SK-N-SH treated with all-trans-retinoic acid at 6 μM for 48 hours (cell line): ENCODE results near the gene AMIGO2.

Experiments used
- ATAC-seq: fragments of 200-7000 bp; cut with Tn5 transposase; 3 replicates; pipeline ENCODE4 v1.9.1; 2020; ENCODE audit warnings: mild to moderate bottlenecking, moderate library complexity
- ARNTL ChIP-seq: fragments of 450-650 bp; formaldehyde crosslinking; IDR thresholded peaks from 2 replicates; pipeline ENCODE4 v1.5.0; 2020; ENCODE audit warnings: low read depth, mild to moderate bottlenecking, moderate library complexity, borderline replicate concordance
- BACH2 ChIP-seq: fragments of 250-450 bp; sonication (Bioruptor Pico); IDR thresholded peaks from 2 replicates; pipeline ENCODE4 v1.9.0; 2021; ENCODE audit warnings: mild to moderate bottlenecking, borderline replicate concordance
- CSDC2 ChIP-seq: fragments of 250-450 bp; sonication (Bioruptor Pico); IDR thresholded peaks from 2 replicates; pipeline ENCODE4 v1.5.0; 2020; ENCODE audit warnings: mild to moderate bottlenecking, moderate library complexity
- GLIS3 ChIP-seq: fragments of 250-450 bp; sonication (Bioruptor Pico); IDR thresholded peaks from 2 replicates; pipeline ENCODE4 v1.5.0; 2020; ENCODE audit warnings: mild to moderate bottlenecking, moderate library complexity
- ISL1 ChIP-seq: fragments of 250-450 bp; sonication (Bioruptor Pico); IDR thresholded peaks from 2 replicates; pipeline ENCODE4 v2.1.2; 2022; ENCODE audit warnings: mild to moderate bottlenecking, moderate library complexity
- OSR1 ChIP-seq: fragments of 250-450 bp; sonication (Bioruptor Pico); IDR thresholded peaks from 2 replicates; pipeline ENCODE4 v1.8.0; 2022; ENCODE audit warnings: moderate library complexity, mild to moderate bottlenecking, inconsistent platforms
- PPARA ChIP-seq: fragments of 250-450 bp; sonication (Bioruptor Pico); IDR thresholded peaks from 2 replicates; pipeline ENCODE4 v1.5.0; 2020; ENCODE audit warnings: mild to moderate bottlenecking, borderline replicate concordance
- RARB ChIP-seq: fragments of 250-450 bp; sonication (Bioruptor Pico); IDR thresholded peaks from 2 replicates; pipeline ENCODE4 v1.8.0; 2021; ENCODE audit warnings: mild to moderate bottlenecking, moderate library complexity
- TCF4 ChIP-seq: fragments of 250-450 bp; sonication (Bioruptor Pico); IDR thresholded peaks from 2 replicates; pipeline ENCODE4 v1.8.0; 2021; ENCODE audit warnings: mild to moderate bottlenecking, moderate library complexity, borderline replicate concordance
- TOX ChIP-seq: fragments of 250-450 bp; sonication (Bioruptor Pico); IDR thresholded peaks from 2 replicates; pipeline ENCODE4 v1.8.0; 2021; ENCODE audit warnings: mild to moderate bottlenecking, moderate library complexity, borderline replicate concordance
- ZC3H10 ChIP-seq: fragments of 250-450 bp; sonication (Bioruptor Pico); IDR thresholded peaks from 2 replicates; pipeline ENCODE4 v1.5.1; 2021; ENCODE audit warnings: mild to moderate bottlenecking, moderate library complexity
- ZFP3 ChIP-seq: fragments of 250-450 bp; sonication (Bioruptor Pico); IDR thresholded peaks from 2 replicates; pipeline ENCODE4 v1.5.0; 2020; ENCODE audit warnings: mild to moderate bottlenecking, moderate library complexity
- ZFP30 ChIP-seq: fragments of 450-650 bp; formaldehyde crosslinking; IDR thresholded peaks from 2 replicates; pipeline ENCODE4 v1.5.0; 2022; ENCODE audit warnings: mild to moderate bottlenecking, moderate library complexity
- ZNF8 ChIP-seq: fragments of 450-650 bp; formaldehyde crosslinking; IDR thresholded peaks from 2 replicates; pipeline ENCODE4 v1.5.0; 2020; ENCODE audit warnings: mild to moderate bottlenecking, moderate library complexity
- TF ChIP-seq, protein P1 (sequence below): fragments of 250-450 bp; sonication (Bioruptor Pico); IDR thresholded peaks from 2 replicates; pipeline ENCODE4 v1.5.0; 2020; ENCODE audit warnings: mild to moderate bottlenecking, moderate library complexity
- TF ChIP-seq, protein P2 (sequence below): fragments of 250-450 bp; sonication (Bioruptor Pico); IDR thresholded peaks from 2 replicates; pipeline ENCODE4 v1.8.0; 2021; ENCODE audit warnings: low read depth, mild to moderate bottlenecking, moderate library complexity, borderline replicate concordance
- TF ChIP-seq, protein P3 (sequence below): fragments of 250-450 bp; sonication (Bioruptor Pico); IDR thresholded peaks from 2 replicates; pipeline ENCODE4 v1.8.0; 2020; ENCODE audit warnings: mild to moderate bottlenecking, moderate library complexity, borderline replicate concordance
- TF ChIP-seq, protein P4 (sequence below): fragments of 250-450 bp; sonication (Bioruptor Pico); IDR thresholded peaks from 2 replicates; pipeline ENCODE4 v1.5.1; 2021; ENCODE audit warnings: mild to moderate bottlenecking, moderate library complexity

The AMIGO2 gene

DNA sequence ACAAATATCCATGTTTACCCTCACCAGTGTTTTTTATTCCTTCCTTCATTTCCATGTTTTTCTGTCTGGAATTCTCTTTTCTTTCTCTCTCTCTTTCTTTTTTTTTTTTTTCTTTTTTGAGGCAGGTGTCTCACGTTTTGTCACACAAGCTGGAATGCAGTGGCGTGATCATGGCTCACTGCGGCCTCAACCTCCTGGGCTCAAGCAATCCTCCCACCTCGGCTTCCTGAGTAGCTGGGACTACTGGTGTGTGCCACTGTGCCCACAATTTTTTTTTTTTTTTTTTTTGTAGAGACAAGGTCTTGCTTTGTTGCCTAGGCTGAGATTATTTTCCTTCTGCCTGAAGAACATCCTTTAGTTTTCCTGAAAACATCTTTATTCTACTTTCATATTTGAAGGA is 15.0 kb upstream of the AMIGO2 start:
- TF ChIP-seq BACH2 (CRISPR knock-in tag) = no peak
- no peak for TF ChIP-seq OSR1 (CRISPR knock-in tag)
- TF ChIP-seq ZC3H10 (CRISPR knock-in tag) = no peak
- TF ChIP-seq ZNF8 (CRISPR knock-in tag) = no peak
- TF ChIP-seq CSDC2 (CRISPR knock-in tag) = no peak
- TF ChIP-seq, protein P1, sequence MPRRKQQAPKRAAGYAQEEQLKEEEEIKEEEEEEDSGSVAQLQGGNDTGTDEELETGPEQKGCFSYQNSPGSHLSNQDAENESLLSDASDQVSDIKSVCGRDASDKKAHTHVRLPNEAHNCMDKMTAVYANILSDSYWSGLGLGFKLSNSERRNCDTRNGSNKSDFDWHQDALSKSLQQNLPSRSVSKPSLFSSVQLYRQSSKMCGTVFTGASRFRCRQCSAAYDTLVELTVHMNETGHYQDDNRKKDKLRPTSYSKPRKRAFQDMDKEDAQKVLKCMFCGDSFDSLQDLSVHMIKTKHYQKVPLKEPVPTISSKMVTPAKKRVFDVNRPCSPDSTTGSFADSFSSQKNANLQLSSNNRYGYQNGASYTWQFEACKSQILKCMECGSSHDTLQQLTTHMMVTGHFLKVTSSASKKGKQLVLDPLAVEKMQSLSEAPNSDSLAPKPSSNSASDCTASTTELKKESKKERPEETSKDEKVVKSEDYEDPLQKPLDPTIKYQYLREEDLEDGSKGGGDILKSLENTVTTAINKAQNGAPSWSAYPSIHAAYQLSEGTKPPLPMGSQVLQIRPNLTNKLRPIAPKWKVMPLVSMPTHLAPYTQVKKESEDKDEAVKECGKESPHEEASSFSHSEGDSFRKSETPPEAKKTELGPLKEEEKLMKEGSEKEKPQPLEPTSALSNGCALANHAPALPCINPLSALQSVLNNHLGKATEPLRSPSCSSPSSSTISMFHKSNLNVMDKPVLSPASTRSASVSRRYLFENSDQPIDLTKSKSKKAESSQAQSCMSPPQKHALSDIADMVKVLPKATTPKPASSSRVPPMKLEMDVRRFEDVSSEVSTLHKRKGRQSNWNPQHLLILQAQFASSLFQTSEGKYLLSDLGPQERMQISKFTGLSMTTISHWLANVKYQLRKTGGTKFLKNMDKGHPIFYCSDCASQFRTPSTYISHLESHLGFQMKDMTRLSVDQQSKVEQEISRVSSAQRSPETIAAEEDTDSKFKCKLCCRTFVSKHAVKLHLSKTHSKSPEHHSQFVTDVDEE (CRISPR knock-in tag) = no peak
- TF ChIP-seq, protein P2, sequence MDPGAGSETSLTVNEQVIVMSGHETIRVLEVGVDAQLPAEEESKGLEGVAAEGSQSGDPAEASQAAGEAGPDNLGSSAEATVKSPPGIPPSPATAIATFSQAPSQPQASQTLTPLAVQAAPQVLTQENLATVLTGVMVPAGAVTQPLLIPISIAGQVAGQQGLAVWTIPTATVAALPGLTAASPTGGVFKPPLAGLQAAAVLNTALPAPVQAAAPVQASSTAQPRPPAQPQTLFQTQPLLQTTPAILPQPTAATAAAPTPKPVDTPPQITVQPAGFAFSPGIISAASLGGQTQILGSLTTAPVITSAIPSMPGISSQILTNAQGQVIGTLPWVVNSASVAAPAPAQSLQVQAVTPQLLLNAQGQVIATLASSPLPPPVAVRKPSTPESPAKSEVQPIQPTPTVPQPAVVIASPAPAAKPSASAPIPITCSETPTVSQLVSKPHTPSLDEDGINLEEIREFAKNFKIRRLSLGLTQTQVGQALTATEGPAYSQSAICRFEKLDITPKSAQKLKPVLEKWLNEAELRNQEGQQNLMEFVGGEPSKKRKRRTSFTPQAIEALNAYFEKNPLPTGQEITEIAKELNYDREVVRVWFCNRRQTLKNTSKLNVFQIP (CRISPR knock-in tag) = no peak
- no peak for TF ChIP-seq ARNTL
- no peak for TF ChIP-seq RARB (CRISPR knock-in tag)
- no peak for ATAC-seq

DNA sequence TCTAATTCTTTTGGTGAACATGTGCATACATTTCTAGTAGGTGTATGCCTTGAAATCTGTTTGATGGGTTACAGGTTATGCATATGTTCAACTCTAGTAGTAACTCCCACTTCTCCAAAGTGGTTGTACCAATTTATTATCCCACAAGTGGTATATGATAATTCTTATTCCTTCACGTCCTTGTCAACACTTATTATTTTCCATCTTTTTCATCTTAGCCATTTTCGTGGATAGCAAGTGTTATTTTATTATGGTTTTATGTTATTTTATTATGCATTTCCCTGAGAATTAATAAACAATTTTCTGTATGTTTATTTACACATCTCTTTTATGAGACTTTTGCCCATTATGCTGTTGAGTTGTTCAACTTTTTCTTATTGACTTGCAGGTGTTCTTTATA is 11.2 kb upstream of the AMIGO2 start:
- no peak for TF ChIP-seq TOX
- no peak for TF ChIP-seq PPARA (CRISPR knock-in tag)
- TF ChIP-seq, protein P2 (CRISPR knock-in tag) = no peak
- TF ChIP-seq ZFP30 (CRISPR knock-in tag) = no peak
- TF ChIP-seq TCF4 (CRISPR knock-in tag) = no peak
- TF ChIP-seq CSDC2 (CRISPR knock-in tag) = no peak
- TF ChIP-seq, protein P3, sequence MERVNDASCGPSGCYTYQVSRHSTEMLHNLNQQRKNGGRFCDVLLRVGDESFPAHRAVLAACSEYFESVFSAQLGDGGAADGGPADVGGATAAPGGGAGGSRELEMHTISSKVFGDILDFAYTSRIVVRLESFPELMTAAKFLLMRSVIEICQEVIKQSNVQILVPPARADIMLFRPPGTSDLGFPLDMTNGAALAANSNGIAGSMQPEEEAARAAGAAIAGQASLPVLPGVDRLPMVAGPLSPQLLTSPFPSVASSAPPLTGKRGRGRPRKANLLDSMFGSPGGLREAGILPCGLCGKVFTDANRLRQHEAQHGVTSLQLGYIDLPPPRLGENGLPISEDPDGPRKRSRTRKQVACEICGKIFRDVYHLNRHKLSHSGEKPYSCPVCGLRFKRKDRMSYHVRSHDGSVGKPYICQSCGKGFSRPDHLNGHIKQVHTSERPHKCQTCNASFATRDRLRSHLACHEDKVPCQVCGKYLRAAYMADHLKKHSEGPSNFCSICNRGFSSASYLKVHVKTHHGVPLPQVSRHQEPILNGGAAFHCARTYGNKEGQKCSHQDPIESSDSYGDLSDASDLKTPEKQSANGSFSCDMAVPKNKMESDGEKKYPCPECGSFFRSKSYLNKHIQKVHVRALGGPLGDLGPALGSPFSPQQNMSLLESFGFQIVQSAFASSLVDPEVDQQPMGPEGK = no peak
- no peak for TF ChIP-seq OSR1 (CRISPR knock-in tag)
- TF ChIP-seq ZFP3 = no peak
- ATAC-seq = no peak

DNA sequence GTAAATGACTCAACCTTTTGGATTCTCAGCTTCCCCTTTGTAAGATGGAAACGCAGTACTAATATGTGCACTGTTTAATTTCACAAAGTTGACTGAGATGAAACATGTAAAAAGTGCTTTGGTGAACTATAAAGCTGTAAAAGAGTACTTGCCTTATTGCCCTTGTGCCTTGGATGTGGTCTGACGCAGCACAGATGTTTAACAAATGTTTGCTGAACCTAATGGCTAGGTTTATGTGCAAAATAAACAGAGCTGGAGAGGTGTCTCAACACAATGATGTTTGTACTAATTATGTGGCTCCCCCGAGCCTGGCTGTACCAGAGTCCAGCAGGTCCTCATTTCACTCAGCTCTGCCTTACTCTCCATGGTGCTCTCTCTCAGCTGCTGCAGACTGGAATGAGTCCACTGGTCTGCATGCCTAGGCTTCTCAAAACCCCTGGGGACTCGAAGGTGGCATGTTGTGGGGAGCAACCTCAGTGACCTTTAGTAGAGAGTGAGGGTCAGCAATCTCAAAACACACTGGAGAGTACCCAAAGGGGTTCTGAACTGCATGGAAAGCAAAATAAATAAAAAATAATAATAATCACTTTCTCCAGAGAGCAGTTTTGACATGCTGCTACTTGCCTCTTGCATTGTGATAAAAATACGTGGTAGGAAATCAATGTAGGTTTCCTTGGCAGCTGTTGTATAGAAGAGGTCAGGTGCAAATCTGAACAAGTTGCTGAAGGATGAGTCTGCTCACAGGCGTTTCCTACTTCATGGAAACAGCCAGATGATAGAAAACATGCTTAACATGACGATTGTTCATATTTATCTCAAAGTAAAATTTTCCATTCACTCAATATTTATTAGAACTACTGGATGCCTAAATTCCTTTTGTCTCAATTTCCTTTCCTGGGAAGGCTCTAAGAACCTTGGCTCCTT is 8.5 kb upstream of the AMIGO2 start:
- peak; percentile 40 for ATAC-seq
- TF ChIP-seq ZC3H10 (CRISPR knock-in tag) (no peak), GLIS3 (no peak), RARB (CRISPR knock-in tag) (no peak), BACH2 (CRISPR knock-in tag) (no peak), ARNTL (no peak)
- TF ChIP-seq, all 23 proteins: peak for 0

DNA sequence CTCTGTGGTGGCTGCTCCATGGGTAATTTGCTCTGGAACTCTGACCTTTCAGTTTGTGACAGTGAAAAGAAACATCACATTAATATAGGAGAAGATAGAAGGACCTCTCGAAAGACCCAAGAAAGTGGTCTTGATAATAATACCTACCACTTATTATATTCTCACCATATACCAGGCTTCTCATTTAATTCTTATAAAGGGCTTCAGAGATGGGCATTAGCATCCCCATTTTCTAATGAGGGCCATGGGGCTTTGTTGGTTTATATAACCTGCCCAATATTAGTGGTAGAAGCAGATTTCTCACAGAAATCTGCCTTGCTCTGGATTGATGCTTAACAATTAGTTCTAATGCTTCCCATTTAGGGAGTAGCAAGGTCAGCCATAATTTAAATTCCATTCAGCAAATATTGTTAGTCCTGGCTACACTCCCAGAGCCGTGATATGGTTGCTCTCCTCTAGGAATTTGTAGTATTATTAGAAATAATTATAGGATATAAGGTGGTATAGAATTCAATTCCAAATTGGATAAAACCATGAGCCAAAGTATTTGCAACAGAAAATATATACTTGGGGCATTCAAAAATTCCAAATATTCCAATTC is 7.4 kb upstream of the AMIGO2 start:
- TF ChIP-seq GLIS3 (no peak), ISL1 (CRISPR knock-in tag) (peak; percentile 43; the same call in 1 of the 2 replicates), CSDC2 (CRISPR knock-in tag) (no peak)
- TF ChIP-seq, protein P4, sequence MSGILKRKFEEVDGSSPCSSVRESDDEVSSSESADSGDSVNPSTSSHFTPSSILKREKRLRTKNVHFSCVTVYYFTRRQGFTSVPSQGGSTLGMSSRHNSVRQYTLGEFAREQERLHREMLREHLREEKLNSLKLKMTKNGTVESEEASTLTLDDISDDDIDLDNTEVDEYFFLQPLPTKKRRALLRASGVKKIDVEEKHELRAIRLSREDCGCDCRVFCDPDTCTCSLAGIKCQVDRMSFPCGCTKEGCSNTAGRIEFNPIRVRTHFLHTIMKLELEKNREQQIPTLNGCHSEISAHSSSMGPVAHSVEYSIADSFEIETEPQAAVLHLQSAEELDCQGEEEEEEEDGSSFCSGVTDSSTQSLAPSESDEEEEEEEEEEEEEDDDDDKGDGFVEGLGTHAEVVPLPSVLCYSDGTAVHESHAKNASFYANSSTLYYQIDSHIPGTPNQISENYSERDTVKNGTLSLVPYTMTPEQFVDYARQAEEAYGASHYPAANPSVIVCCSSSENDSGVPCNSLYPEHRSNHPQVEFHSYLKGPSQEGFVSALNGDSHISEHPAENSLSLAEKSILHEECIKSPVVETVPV (CRISPR knock-in tag) = no peak
- 0 out of 3 replicates have a peak, but pooled peaks have one; percentile 18 for ATAC-seq
